ENCODE results near the gene SGCD. TPM values are rescaled to one million over a fixed set of nuclear protein-coding genes. Genes with fewer than 3 reads are reported as not detected.

The SGCD gene
- total RNA-seq, 4 donors from 2014 or later: 16.7 to 38.6 (median 27.7) TPM

GRCh38 chr5:156451505-156451904 lies 124.5 kb downstream of the SGCD start:
- H3K4me1 ChIP-seq: peaks cover 0 to 4% (median under 1%) of the 10 kb centered on the region in 4 donors
- WGBS: 73% methylated on average over 1 of the region's 1 CpG
- H3K27me3 ChIP-seq: no peaks in the 10 kb centered on the region
- no peak overlapping the region for H3K27ac ChIP-seq (replicated peaks in 1 of 4)
- intact Hi-C loops (cut with DNase I): no loop called here
- no peak for DNase-seq (ENCODE audit: extremely low spot score)
- H3K36me3 ChIP-seq: no peaks in the 10 kb centered on the region
- H3K4me3 ChIP-seq: no peak overlapping the region
- H3K9me3 ChIP-seq: no peaks in the 10 kb centered on the region
- TF ChIP-seq EP300 (IDR thresholded peaks at IDR 0.05) (no peak), POLR2AphosphoS5 (IDR thresholded peaks at IDR 0.05) (no peak), POLR2A (IDR thresholded peaks at IDR 0.05; ENCODE audit: low read depth) (no peak), CTCF (IDR thresholded peaks at IDR 0.05) (no peak)

- Histone ChIP-seq H3K27me3 (no peaks in the 10 kb centered on the region), H3K27ac (replicated peaks in 1 of 4) (no peak overlapping the region), H3K4me1 (peaks cover 0 to 11% (median 3%) of the 10 kb centered on the region in 4 donors), H3K9me3 (no peaks in the 10 kb centered on the region), H3K4me3 (no peak overlapping the region), H3K36me3 (no peaks in the 10 kb centered on the region)
- intact Hi-C loops (cut with DNase I): no loop called here
- DNase-seq (ENCODE audit: extremely low spot score): no peak
- TF ChIP-seq EP300 (IDR thresholded peaks at IDR 0.05) (no peak), CTCF (IDR thresholded peaks at IDR 0.05) (no peak), POLR2AphosphoS5 (IDR thresholded peaks at IDR 0.05) (no peak), POLR2A (IDR thresholded peaks at IDR 0.05; ENCODE audit: low read depth) (no peak)
Observed at GRCh38 chr5:156456857-156457256, 129.9 kb downstream of the SGCD start.

GRCh38 chr5:156459812-156460385 lies 132.9 kb downstream of the SGCD start:
- H3K36me3 ChIP-seq: no peaks in the 10 kb centered on the region
- no peak overlapping the region for H3K4me3 ChIP-seq
- no peak for DNase-seq (ENCODE audit: extremely low spot score)
- no peak for TF ChIP-seq CTCF (IDR thresholded peaks at IDR 0.05)
- TF ChIP-seq POLR2A (IDR thresholded peaks at IDR 0.05; ENCODE audit: low read depth): no peak
- TF ChIP-seq POLR2AphosphoS5 (IDR thresholded peaks at IDR 0.05): no peak
- no peak for TF ChIP-seq EP300 (IDR thresholded peaks at IDR 0.05)
- H3K27me3 ChIP-seq: no peaks in the 10 kb centered on the region
- no peak overlapping the region for H3K27ac ChIP-seq (replicated peaks in 1 of 4)
- intact Hi-C loops (cut with DNase I): no loop called here
- 89% methylated on average over 1 of the region's 1 CpG for WGBS
- H3K4me1 ChIP-seq: peaks cover 0 to 16% (median 6%) of the 10 kb centered on the region in 4 donors
- H3K9me3 ChIP-seq: no peaks in the 10 kb centered on the region

- no peak for TF ChIP-seq POLR2A (IDR thresholded peaks at IDR 0.05; ENCODE audit: low read depth)
- no peak for TF ChIP-seq POLR2AphosphoS5 (IDR thresholded peaks at IDR 0.05)
- TF ChIP-seq CTCF (IDR thresholded peaks at IDR 0.05): no peak
- no peak for TF ChIP-seq EP300 (IDR thresholded peaks at IDR 0.05)
Observed at GRCh38 chr5:156460471-156460870, 133.5 kb downstream of the SGCD start.

GRCh38 chr5:156466871-156467270 lies 139.9 kb downstream of the SGCD start:
- H3K27me3 ChIP-seq: no peaks in the 10 kb centered on the region
- no peak for DNase-seq (ENCODE audit: extremely low spot score)
- intact Hi-C loops (cut with DNase I): no loop called here

More at GRCh38 chr5:156460471-156460870, 133.5 kb downstream of the SGCD start:
- H3K4me3 ChIP-seq: no peak overlapping the region
- DNase-seq (ENCODE audit: extremely low spot score): no peak
- peaks cover 0 to 16% (median 6%) of the 10 kb centered on the region in 4 donors for H3K4me1 ChIP-seq
- no peaks in the 10 kb centered on the region for H3K27me3 ChIP-seq
- no peak overlapping the region for H3K27ac ChIP-seq (replicated peaks in 1 of 4)
- H3K9me3 ChIP-seq: no peaks in the 10 kb centered on the region
- no peaks in the 10 kb centered on the region for H3K36me3 ChIP-seq
- intact Hi-C loops (cut with DNase I): no loop called here

More at GRCh38 chr5:156466871-156467270, 139.9 kb downstream of the SGCD start:
- Histone ChIP-seq H3K4me1 (peaks cover 0 to 23% (median 18%) of the 10 kb centered on the region in 4 donors), H3K36me3 (no peaks in the 10 kb centered on the region), H3K27ac (replicated peaks in 1 of 4) (no peak overlapping the region), H3K9me3 (no peaks in the 10 kb centered on the region), H3K4me3 (no peak overlapping the region)
- 84% methylated on average over 3 of the region's 3 CpGs for WGBS
- no peak for TF ChIP-seq POLR2A (IDR thresholded peaks at IDR 0.05; ENCODE audit: low read depth)
- no peak for TF ChIP-seq POLR2AphosphoS5 (IDR thresholded peaks at IDR 0.05)
- TF ChIP-seq CTCF (IDR thresholded peaks at IDR 0.05): no peak
- TF ChIP-seq EP300 (IDR thresholded peaks at IDR 0.05): no peak
